Epithelial cell of esophagus (primary cell): ENCODE measurements around the gene MRPL14.

ENCODE experiments used
- DNase-seq: peaks from one replicate; pipeline ENCODE4 v3.0.0; 2010; ENCODE audit warnings: low read depth
- H3K4me3 ChIP-seq: 2 replicates; pipeline ENCODE4 v1.5.1; 2011; ENCODE audit warnings: mild to moderate bottlenecking, low read length, control low read depth
- TF ChIP-seq, protein P1 (sequence below): IDR thresholded peaks from 2 replicates; pipeline ENCODE4 v1.5.1; 2011; ENCODE audit warnings: low read depth, mild to moderate bottlenecking, low read length, control low read depth, inconsistent platforms; ENCODE audit not compliant: insufficient read depth; ENCODE audit errors: missing control alignments

MRPL14 gene

GRCh38 chr6:44142835-44143234 lies 15.6 kb upstream of the MRPL14 start:
- H3K4me3 ChIP-seq = no peak overlapping the region
- TF ChIP-seq, protein P1, sequence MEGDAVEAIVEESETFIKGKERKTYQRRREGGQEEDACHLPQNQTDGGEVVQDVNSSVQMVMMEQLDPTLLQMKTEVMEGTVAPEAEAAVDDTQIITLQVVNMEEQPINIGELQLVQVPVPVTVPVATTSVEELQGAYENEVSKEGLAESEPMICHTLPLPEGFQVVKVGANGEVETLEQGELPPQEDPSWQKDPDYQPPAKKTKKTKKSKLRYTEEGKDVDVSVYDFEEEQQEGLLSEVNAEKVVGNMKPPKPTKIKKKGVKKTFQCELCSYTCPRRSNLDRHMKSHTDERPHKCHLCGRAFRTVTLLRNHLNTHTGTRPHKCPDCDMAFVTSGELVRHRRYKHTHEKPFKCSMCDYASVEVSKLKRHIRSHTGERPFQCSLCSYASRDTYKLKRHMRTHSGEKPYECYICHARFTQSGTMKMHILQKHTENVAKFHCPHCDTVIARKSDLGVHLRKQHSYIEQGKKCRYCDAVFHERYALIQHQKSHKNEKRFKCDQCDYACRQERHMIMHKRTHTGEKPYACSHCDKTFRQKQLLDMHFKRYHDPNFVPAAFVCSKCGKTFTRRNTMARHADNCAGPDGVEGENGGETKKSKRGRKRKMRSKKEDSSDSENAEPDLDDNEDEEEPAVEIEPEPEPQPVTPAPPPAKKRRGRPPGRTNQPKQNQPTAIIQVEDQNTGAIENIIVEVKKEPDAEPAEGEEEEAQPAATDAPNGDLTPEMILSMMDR = no peak
- no peak for DNase-seq

- no peak overlapping the region for H3K4me3 ChIP-seq
- no peak for DNase-seq
- TF ChIP-seq, protein P1 = no peak
Observed at GRCh38 chr6:44139351-44139743, 12.1 kb upstream of the MRPL14 start.

- no peak for DNase-seq
- no peak overlapping the region for H3K4me3 ChIP-seq
- TF ChIP-seq, protein P1 = no peak
Observed at GRCh38 chr6:44138717-44139350, 11.6 kb upstream of the MRPL14 start.

GRCh38 chr6:44135875-44136274 lies 8.6 kb upstream of the MRPL14 start:
- DNase-seq = no peak
- no peak overlapping the region for H3K4me3 ChIP-seq
- TF ChIP-seq, protein P1 = no peak

GRCh38 chr6:44135173-44135758 lies 8.0 kb upstream of the MRPL14 start:
- DNase-seq = no peak
- no peak overlapping the region for H3K4me3 ChIP-seq
- TF ChIP-seq, protein P1 = no peak

DNA sequence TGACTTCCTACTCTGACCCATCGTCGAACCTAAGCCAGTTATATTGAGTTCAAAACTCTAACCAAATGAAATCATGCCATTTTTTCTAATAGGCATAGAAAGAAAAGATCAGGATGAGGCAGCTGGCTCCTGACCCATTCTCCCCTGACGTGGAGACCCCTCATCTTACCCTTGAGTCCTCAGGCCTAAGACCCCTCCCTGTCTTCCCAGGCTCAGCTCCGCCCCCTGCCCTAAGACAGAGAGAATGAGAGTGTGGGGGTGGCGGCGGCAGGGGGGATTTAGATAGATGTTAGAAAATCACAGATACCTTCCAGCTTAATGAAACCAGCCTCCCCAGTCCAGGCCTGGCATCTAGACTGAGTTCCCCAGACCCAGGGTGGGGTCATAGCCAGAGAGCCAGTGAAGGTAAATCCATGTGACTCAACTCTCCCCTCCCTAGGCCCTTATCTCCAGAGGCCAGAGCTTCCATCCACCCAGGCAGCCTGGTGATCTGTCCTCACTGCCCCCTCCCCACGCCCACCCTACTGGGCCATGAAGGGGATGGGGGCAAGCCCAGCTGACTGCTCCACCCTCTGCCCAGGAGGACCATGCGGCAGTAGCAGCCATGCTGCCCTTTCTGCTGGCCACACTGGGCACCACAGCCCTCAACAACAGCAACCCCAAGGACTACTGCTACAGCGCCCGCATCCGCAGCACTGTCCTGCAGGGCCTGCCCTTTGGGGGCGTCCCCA lies 6.9 kb upstream of the MRPL14 start:
- no peak overlapping the region for H3K4me3 ChIP-seq
- TF ChIP-seq, protein P1 = no peak
- no peak for DNase-seq
